GM19468 (cell line): ENCODE measurements around the gene SYNGR1.

Source experiments
- ATAC-seq: cut with Tn5 transposase; IDR thresholded peaks from one replicate; pipeline ENCODE4 v1.9.1; 2021; ENCODE audit warnings: mild to moderate bottlenecking, moderate library complexity, moderate number of reproducible peaks; ENCODE audit not compliant: unreplicated experiment; ENCODE audit errors: extremely low read depth

Gene SYNGR1

GRCh38 chr22:39349967-39350726 is at the start of gene SYNGR1:
Gene SYNGR1, plus strand, starts transcription at chr22:39349991. Its CDS starts 20 bp downstream, at chr22:39350011.
- no peak for ATAC-seq

GRCh38 chr22:39300186-39300830 is 49.5 kb upstream of the SYNGR1 start:
- ATAC-seq: no peak

GRCh38 chr22:39301108-39301507 is 48.7 kb upstream of the SYNGR1 start:
- no peak for ATAC-seq

GRCh38 chr22:39301926-39302325 is 47.9 kb upstream of the SYNGR1 start:
- no peak for ATAC-seq

- ATAC-seq: no peak
Observed at GRCh38 chr22:39302431-39302960, 47.3 kb upstream of the SYNGR1 start.

GRCh38 chr22:39303358-39303757 is 46.4 kb upstream of the SYNGR1 start:
- no peak for ATAC-seq

GRCh38 chr22:39303892-39304671 is 45.7 kb upstream of the SYNGR1 start:
- no peak for ATAC-seq

GRCh38 chr22:39306456-39307361 is 43.1 kb upstream of the SYNGR1 start:
- no peak for ATAC-seq

- no peak for ATAC-seq
Observed at GRCh38 chr22:39308614-39309363, 41.0 kb upstream of the SYNGR1 start.

GRCh38 chr22:39309364-39309861 is 40.4 kb upstream of the SYNGR1 start:
- no peak for ATAC-seq

GRCh38 chr22:39309881-39310714 is 39.7 kb upstream of the SYNGR1 start:
- no peak for ATAC-seq

GRCh38 chr22:39311592-39312400 is 38.0 kb upstream of the SYNGR1 start:
- no peak for ATAC-seq

- ATAC-seq: no peak
Observed at GRCh38 chr22:39312410-39312809, 37.4 kb upstream of the SYNGR1 start.

- ATAC-seq: no peak
Observed at GRCh38 chr22:39313258-39314001, 36.4 kb upstream of the SYNGR1 start.

- no peak for ATAC-seq
Observed at GRCh38 chr22:39314251-39314971, 35.4 kb upstream of the SYNGR1 start.

- ATAC-seq: no peak
Observed at GRCh38 chr22:39315389-39315788, 34.4 kb upstream of the SYNGR1 start.
